GM18951 (cell line): ENCODE data around the gene MYEOV.

Source experiments
- POLR2A ChIP-seq: IDR thresholded peaks from 4 replicates; pipeline ENCODE4 v1.6.1; 2011; ENCODE audit warnings: mild to moderate bottlenecking; ENCODE audit not compliant: insufficient read length, insufficient read depth; ENCODE audit errors: extremely low read depth
- in situ Hi-C: fragments of 300-500 bp; cut with MboI; formaldehyde crosslinking; loops from one replicate; pipeline ENCODE4 v1.12.0; 2022; ENCODE audit warnings: low sequenced_read_pairs, mixed read lengths, inconsistent platforms; ENCODE audit not compliant: unreplicated experiment

Gene MYEOV

DNA sequence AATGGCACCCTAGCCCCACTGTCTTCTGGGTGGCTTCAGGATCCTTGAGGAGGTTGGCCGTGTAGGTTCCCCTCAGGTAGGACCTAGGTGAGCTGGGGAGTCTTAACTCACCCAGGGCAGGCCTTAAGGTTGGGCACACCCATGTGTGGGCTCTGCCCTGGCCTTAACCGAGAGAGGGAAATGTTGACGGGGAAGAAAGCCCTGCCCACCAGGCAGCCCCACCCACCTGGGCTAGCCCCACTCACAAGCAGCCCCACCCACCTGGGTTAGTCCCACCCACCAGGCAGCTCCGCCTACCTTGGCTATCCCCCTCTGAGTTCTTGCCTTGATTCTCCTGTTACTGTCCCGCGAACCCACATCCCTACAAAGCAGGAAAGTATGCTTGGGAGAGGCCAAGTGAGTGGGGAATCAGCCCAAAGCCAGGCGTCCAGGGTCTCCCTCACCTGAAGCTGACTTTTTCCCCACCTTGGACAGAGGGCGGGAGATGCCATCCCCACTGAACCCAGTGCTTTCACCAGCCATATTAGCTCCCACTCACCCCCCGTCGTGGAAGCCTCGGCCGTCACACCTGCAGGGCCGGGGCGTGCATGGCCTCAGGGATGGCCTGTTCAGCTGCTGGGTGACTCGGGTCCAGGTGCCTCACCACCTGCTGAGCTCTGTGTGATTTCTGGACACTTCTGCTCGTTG, at the start of gene MYEOV:
MYEOV (plus strand) TSS at position 337 of the 687 bp plus-strand sequence. CDS start 1,200 bp downstream, outside the sequence.
- in situ Hi-C loops = loop anchor here (25.0 kb wide), 1 partner anchor 343 kb away; the partner anchor contains the start of gene CCND1
- no peak for TF ChIP-seq POLR2A

- in situ Hi-C loops = no loop called here
- no peak for TF ChIP-seq POLR2A
Observed at GRCh38 chr11:69244266-69244665, 49.7 kb upstream of the MYEOV start.

DNA sequence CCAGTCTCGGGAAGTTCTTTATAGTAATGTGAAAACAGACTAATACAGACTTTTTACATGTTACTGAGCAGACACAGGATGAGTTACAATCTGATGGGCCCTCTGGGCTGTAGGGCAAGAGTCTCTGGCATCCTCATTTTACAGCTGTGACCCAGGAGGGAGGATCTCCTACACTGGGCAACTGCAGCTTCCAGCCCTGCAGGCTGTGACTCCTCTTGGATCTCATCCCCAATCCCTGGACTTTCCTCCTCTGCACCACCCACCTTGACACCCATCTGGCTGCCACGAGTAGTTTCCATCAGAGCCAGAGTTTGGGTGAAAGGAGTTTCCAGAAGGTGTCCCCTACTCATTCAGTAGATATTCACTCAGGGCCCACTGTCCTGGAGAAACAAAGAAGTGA, 48.9 kb upstream of the MYEOV start:
- in situ Hi-C loops = no loop called here
- no peak for TF ChIP-seq POLR2A

DNA sequence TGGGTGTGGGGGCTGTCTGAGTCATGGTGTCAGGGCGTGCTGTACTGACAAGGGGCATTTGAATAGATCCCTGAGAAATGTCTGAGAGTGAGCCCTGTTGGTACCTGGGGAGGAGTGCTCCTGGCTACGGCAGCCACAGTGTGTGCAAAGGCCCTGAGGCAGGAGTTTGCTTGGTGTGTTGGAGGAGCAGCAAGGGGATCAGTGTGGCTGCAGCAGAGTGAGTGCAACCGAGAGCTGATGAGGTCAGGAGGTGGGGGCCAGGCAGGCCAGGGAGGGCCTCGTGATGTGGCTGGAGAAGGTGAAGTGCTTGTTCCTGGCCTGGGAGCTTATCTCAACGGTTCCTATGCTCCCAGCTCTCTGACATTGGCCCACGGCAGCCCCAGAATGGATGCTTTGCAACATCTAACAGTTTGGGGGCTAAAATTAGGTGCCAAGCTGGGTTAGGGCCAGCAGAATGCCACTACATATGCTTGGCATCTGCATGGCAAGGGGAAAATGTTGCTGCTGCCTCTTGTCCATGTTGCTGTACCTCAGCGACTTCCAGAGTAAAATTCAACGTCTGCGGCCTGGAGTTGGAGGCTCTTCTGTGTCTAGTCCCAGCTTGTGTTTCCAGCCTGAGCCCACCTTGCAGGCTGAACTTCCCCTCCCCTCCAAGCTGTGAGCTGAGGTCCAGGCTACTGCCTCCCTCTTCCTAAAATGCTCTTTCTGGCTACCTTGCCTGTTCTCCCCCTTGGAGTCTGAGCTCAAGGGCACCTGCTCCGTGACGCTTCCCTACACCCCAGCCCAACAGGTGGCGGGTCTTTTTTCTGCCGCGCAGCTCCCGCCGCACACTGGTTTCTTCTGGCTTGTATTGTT, 48.2 kb upstream of the MYEOV start:
- in situ Hi-C loops = no loop called here
- no peak for TF ChIP-seq POLR2A

- no peak for TF ChIP-seq POLR2A
- in situ Hi-C loops = no loop called here
Observed at GRCh38 chr11:69249311-69250185, 44.4 kb upstream of the MYEOV start.

GRCh38 chr11:69250186-69251056, 43.5 kb upstream of the MYEOV start:
- no peak for TF ChIP-seq POLR2A
- in situ Hi-C loops = no loop called here

DNA sequence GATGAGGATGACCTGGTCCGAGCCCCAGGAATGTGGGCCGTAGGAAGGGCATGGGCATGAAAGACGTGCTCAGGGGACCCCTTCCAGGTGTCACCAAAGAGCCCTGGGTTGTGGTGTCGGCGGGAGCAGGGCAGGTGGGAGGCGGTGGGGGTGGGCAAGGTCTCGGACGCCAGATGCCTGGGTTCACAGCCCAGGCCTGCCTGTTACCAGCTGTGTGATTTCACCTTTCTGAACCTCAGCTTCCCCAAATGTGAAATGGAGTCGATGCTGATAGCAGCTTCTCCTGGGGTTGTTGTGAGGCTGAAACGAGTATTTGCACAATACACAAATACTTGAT, 42.9 kb upstream of the MYEOV start:
- TF ChIP-seq POLR2A = no peak
- in situ Hi-C loops = no loop called here

DNA sequence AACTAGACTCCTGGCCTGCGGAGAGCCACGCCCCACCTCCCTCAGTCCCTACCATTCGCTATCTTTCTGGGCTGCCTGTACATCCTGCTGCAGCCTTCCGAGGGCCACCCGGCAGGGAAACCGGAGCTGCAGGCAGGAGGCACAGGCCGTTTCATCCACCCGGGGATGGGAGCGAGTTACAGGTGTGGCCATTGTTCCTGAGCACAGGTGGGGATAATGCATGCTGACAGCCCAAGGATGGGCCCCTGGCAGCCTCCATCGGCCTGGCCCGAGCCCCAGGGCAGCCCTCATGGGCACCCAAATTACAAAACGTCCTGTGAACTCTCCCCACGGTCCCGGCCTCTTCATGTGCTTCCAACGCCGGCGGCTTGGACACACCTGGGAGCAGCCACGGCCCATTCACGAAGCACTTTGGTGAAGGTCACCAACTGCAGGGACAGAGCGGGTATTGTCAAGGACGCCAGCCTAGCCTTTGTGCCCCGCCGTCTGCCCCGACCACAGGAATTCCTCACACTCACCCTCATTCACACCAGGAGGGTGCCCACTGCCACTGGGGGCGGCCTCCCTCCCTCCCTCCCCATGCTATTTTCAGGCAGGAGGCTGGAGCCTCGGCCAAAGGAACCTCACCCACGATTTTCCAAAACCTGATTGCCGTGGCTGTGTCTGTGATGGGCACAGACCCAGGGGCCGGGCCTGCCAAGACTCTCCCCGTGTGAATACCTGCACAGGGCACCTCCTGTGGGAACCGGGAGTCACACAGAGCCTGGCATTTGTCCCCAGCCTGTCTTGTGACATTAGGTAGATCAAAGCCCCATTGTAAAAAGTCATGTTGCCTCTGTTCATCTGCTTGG, 42.1 kb upstream of the MYEOV start:
- in situ Hi-C loops = no loop called here
- TF ChIP-seq POLR2A = no peak

- in situ Hi-C loops = no loop called here
- no peak for TF ChIP-seq POLR2A
Observed at GRCh38 chr11:69252490-69252837, 41.5 kb upstream of the MYEOV start.

GRCh38 chr11:69253028-69253427, 40.9 kb upstream of the MYEOV start:
- in situ Hi-C loops = no loop called here
- TF ChIP-seq POLR2A = no peak

GRCh38 chr11:69257134-69257533, 36.8 kb upstream of the MYEOV start:
- in situ Hi-C loops = no loop called here

More at GRCh38 chr11:69257134-69257533, 36.8 kb upstream of the MYEOV start:
- TF ChIP-seq POLR2A = no peak
